ENCODE data around the gene GPR78. TPM values are rescaled to one million over a fixed set of nuclear protein-coding genes. Genes with fewer than 3 reads are reported as not detected.
"Not testable (repeated sequence)": the region's sequence is repeated elsewhere in the genome, so short reads cannot be mapped to it uniquely, and the experiment has no call there.

GPR78 gene
- total and polyA plus RNA-seq, 2 of the 13 experiments (the other 11 are each of a cell fraction or from before 2014, with no cell fraction given): 0.01 to 0.07 TPM

GRCh38 chr4:8624601-8625272, 44.5 kb downstream of the GPR78 start:
- H3K4me3 ChIP-seq (replicated peaks in 1 of 3; ENCODE audit: insufficient read depth in 1 of 3, low read depth in 2 of 3, low read length in 3 of 3); H3K27ac ChIP-seq (ENCODE audit: extremely low read length, insufficient read depth, low read length); H3K27me3 ChIP-seq (ENCODE audit: control insufficient read depth in 1 of 2, insufficient read depth in 2 of 2, low read length in 2 of 2); POLR2A ChIA-PET; DNase-seq (ENCODE audit: low spot score); H3K36me3 ChIP-seq (replicated peaks in 1 of 2; ENCODE audit: control insufficient read depth in 1 of 2, insufficient read depth in 2 of 2, low read length in 2 of 2); H3K79me2 ChIP-seq (ENCODE audit: insufficient read depth, low read length); BruUV-seq (replicated peaks); H3K9me3 ChIP-seq (ENCODE audit: low read length); CTCF ChIA-PET (ENCODE audit: low intra/inter-chr PET ratio, low total read pairs); FAIRE-seq; H3K9ac ChIP-seq (ENCODE audit: insufficient read depth, low read depth, low read length); H4K20me1 ChIP-seq (ENCODE audit: insufficient read depth, low read length); H2AFZ ChIP-seq (ENCODE audit: low read length); in situ Hi-C loops (cut with HindIII; ENCODE audit: extremely low pct_ligation_motif_present, low pct_unique_long_range_greater_than_20kb); H3K4me1 ChIP-seq (ENCODE audit: insufficient read depth, low read length); H3K4me2 ChIP-seq (ENCODE audit: low read depth, low read length); intact Hi-C loops (cut with micrococcal nuclease; ENCODE audit: unreplicated experiment): not testable (repeated sequence)
- no CpG with 5 or more reads among the region's 29 CpGs for WGBS (ENCODE audit: low lambda C conversion rate)
- ATAC-seq: peak; percentile 94

- H3K27me3 ChIP-seq (ENCODE audit: control insufficient read depth in 1 of 2, insufficient read depth in 2 of 2, low read length in 2 of 2); DNase-seq (ENCODE audit: low spot score); in situ Hi-C loops (cut with HindIII; ENCODE audit: extremely low pct_ligation_motif_present, low pct_unique_long_range_greater_than_20kb); H3K9me3 ChIP-seq (ENCODE audit: low read length); POLR2A ChIA-PET; H3K4me3 ChIP-seq (replicated peaks in 1 of 3; ENCODE audit: insufficient read depth in 1 of 3, low read depth in 2 of 3, low read length in 3 of 3); CTCF ChIA-PET (ENCODE audit: low intra/inter-chr PET ratio, low total read pairs); BruUV-seq (replicated peaks); H3K79me2 ChIP-seq (ENCODE audit: insufficient read depth, low read length); FAIRE-seq; H4K20me1 ChIP-seq (ENCODE audit: insufficient read depth, low read length); H3K4me2 ChIP-seq (ENCODE audit: low read depth, low read length); H3K4me1 ChIP-seq (ENCODE audit: insufficient read depth, low read length); H3K9ac ChIP-seq (ENCODE audit: insufficient read depth, low read depth, low read length); H2AFZ ChIP-seq (ENCODE audit: low read length); H3K36me3 ChIP-seq (replicated peaks in 1 of 2; ENCODE audit: control insufficient read depth in 1 of 2, insufficient read depth in 2 of 2, low read length in 2 of 2); intact Hi-C loops (cut with micrococcal nuclease; ENCODE audit: unreplicated experiment); H3K27ac ChIP-seq (ENCODE audit: extremely low read length, insufficient read depth, low read length): not testable (repeated sequence)
- peak; percentile 94 for ATAC-seq
- no CpG with 5 or more reads among the region's 29 CpGs for WGBS (ENCODE audit: low lambda C conversion rate)
Measured at GRCh38 chr4:8630240-8630905, 50.2 kb downstream of the GPR78 start.

GRCh38 chr4:8631896-8632295, 51.7 kb downstream of the GPR78 start:
- H3K4me2 ChIP-seq (ENCODE audit: low read depth, low read length); H3K27ac ChIP-seq (ENCODE audit: extremely low read length, insufficient read depth, low read length); H3K9me3 ChIP-seq (ENCODE audit: low read length); DNase-seq (ENCODE audit: low spot score); H3K9ac ChIP-seq (ENCODE audit: insufficient read depth, low read depth, low read length); intact Hi-C loops (cut with micrococcal nuclease; ENCODE audit: unreplicated experiment); BruUV-seq (replicated peaks); H3K79me2 ChIP-seq (ENCODE audit: insufficient read depth, low read length); H2AFZ ChIP-seq (ENCODE audit: low read length); H3K4me3 ChIP-seq (replicated peaks in 1 of 3; ENCODE audit: insufficient read depth in 1 of 3, low read depth in 2 of 3, low read length in 3 of 3); H4K20me1 ChIP-seq (ENCODE audit: insufficient read depth, low read length); in situ Hi-C loops (cut with HindIII; ENCODE audit: extremely low pct_ligation_motif_present, low pct_unique_long_range_greater_than_20kb); H3K27me3 ChIP-seq (ENCODE audit: control insufficient read depth in 1 of 2, insufficient read depth in 2 of 2, low read length in 2 of 2); POLR2A ChIA-PET; CTCF ChIA-PET (ENCODE audit: low intra/inter-chr PET ratio, low total read pairs); H3K4me1 ChIP-seq (ENCODE audit: insufficient read depth, low read length); FAIRE-seq; H3K36me3 ChIP-seq (replicated peaks in 1 of 2; ENCODE audit: control insufficient read depth in 1 of 2, insufficient read depth in 2 of 2, low read length in 2 of 2); ATAC-seq: not testable (repeated sequence)
- WGBS (ENCODE audit: low lambda C conversion rate): no CpG with 5 or more reads among the region's 6 CpGs

GRCh38 chr4:8634773-8635172, 54.6 kb downstream of the GPR78 start:
- H2AFZ ChIP-seq (ENCODE audit: low read length); H3K4me2 ChIP-seq (ENCODE audit: low read depth, low read length); H4K20me1 ChIP-seq (ENCODE audit: insufficient read depth, low read length); H3K36me3 ChIP-seq (replicated peaks in 1 of 2; ENCODE audit: control insufficient read depth in 1 of 2, insufficient read depth in 2 of 2, low read length in 2 of 2); DNase-seq (ENCODE audit: low spot score); CTCF ChIA-PET (ENCODE audit: low intra/inter-chr PET ratio, low total read pairs); H3K79me2 ChIP-seq (ENCODE audit: insufficient read depth, low read length); intact Hi-C loops (cut with micrococcal nuclease; ENCODE audit: unreplicated experiment); H3K4me3 ChIP-seq (replicated peaks in 1 of 3; ENCODE audit: insufficient read depth in 1 of 3, low read depth in 2 of 3, low read length in 3 of 3); H3K9me3 ChIP-seq (ENCODE audit: low read length); POLR2A ChIA-PET; H3K4me1 ChIP-seq (ENCODE audit: insufficient read depth, low read length); BruUV-seq (replicated peaks); H3K27ac ChIP-seq (ENCODE audit: extremely low read length, insufficient read depth, low read length); ATAC-seq; in situ Hi-C loops (cut with HindIII; ENCODE audit: extremely low pct_ligation_motif_present, low pct_unique_long_range_greater_than_20kb); FAIRE-seq; H3K9ac ChIP-seq (ENCODE audit: insufficient read depth, low read depth, low read length): not testable (repeated sequence)
- peaks cover 0 to 11% of the 10 kb centered on the region in 2 experiments; a peak in 3 of 5 replicates for H3K27me3 ChIP-seq (ENCODE audit: control insufficient read depth in 1 of 2, insufficient read depth in 2 of 2, low read length in 2 of 2)
- 43% methylated on average over 7 of the region's 11 CpGs for WGBS (ENCODE audit: low lambda C conversion rate)
